Fibroblast of lung (primary cell): ENCODE data around the gene ORM2. TPM values are rescaled to one million over a fixed set of nuclear protein-coding genes. Genes with fewer than 3 reads are reported as not detected.

Source experiments
- DNase-seq, 2 donors: peaks; one replicate each; pipeline versions ENCODE4 v3.0.0 to v3.0.0-alpha.2; 2010; ENCODE audit warnings: low read depth in 2 of 2
- H2AFZ ChIP-seq: 2 replicates; pipeline ENCODE4 v1.5.1; 2012; ENCODE audit warnings: low read length, control low read depth, inconsistent platforms
- H3K27ac ChIP-seq: 2 replicates; pipeline ENCODE4 v1.5.1; 2011; ENCODE audit warnings: low read length, control low read depth; ENCODE audit not compliant: insufficient read depth
- H3K27me3 ChIP-seq: 2 replicates; pipeline ENCODE4 v1.5.1; 2011; ENCODE audit warnings: mild to moderate bottlenecking, low read length; ENCODE audit not compliant: control insufficient read depth, insufficient read depth
- H3K36me3 ChIP-seq: 2 replicates; pipeline ENCODE4 v1.5.1; 2011; ENCODE audit warnings: low read length; ENCODE audit not compliant: control insufficient read depth, insufficient read depth
- H3K4me1 ChIP-seq: 2 replicates; pipeline ENCODE4 v1.5.1; 2011; ENCODE audit warnings: low read length; ENCODE audit not compliant: control insufficient read depth, insufficient read depth; ENCODE audit errors: extremely low read depth
- H3K4me2 ChIP-seq: 2 replicates; pipeline ENCODE4 v1.5.1; 2011; ENCODE audit warnings: low read length, control low read depth; ENCODE audit not compliant: insufficient read depth; ENCODE audit errors: extremely low read depth
- H3K4me3 ChIP-seq, 4 experiments: fragments of 200-600 bp in 1 of 4; sonication (generic) in 1 of 4; replicated peaks in 1 of 4; 2 replicates each; pipeline ENCODE4 v1.5.1; 2011 to 2016; ENCODE audit warnings: low read length in 4 of 4, low read depth in 3 of 4, mild to moderate bottlenecking in 3 of 4, control low read depth in 2 of 4, inconsistent platforms in 1 of 4, mixed read lengths in 1 of 4; ENCODE audit not compliant: insufficient read depth in 1 of 4; ENCODE audit errors: control extremely low read depth in 1 of 4
- H3K79me2 ChIP-seq: 2 replicates; pipeline ENCODE4 v1.5.1; 2012; ENCODE audit warnings: mild to moderate bottlenecking, low read length, inconsistent platforms; ENCODE audit not compliant: control insufficient read depth, insufficient read depth
- H3K9ac ChIP-seq: 2 replicates; pipeline ENCODE4 v1.5.1; 2011; ENCODE audit warnings: mild to moderate bottlenecking, low read length, control low read depth; ENCODE audit not compliant: insufficient read depth
- H3K9me3 ChIP-seq: 2 replicates; pipeline ENCODE4 v1.5.1; 2012; ENCODE audit warnings: low read depth, low read length; ENCODE audit not compliant: control insufficient read depth, insufficient read depth
- H4K20me1 ChIP-seq: 2 replicates; pipeline ENCODE4 v1.5.1; 2011; ENCODE audit warnings: low read length; ENCODE audit not compliant: control insufficient read depth, insufficient read depth; ENCODE audit errors: extremely low read depth
- CTCF ChIP-seq, 2 donors: IDR thresholded peaks in 1 of 2; conservative IDR thresholded peaks in 1 of 2; 1 replicate in 1 of 2; 2 replicates in 1 of 2; pipeline ENCODE4 v1.5.1; 2011 to 2012; ENCODE audit warnings: low read length in 2 of 2, control low read depth in 1 of 2, inconsistent platforms in 1 of 2, low read depth in 1 of 2, mild to moderate bottlenecking in 1 of 2
- EZH2 ChIP-seq: IDR thresholded peaks from 2 replicates; pipeline ENCODE4 v1.5.1; 2012; ENCODE audit warnings: low read length, control low read depth, mild to moderate bottlenecking; ENCODE audit errors: missing control alignments
- polyA plus RNA-seq, 2 donors: library from polyadenylated mRNA; depleted of rRNA in 1 of 2; stranded (reverse) in 1 of 2; unstranded in 1 of 2; fragments of >200 nt; gene quantifications; 2 replicates each; pipeline ENCODE4 v1.2.1, GENCODE V29; 2011 to 2012; ENCODE audit warnings: missing spikeins in 1 of 2
- total RNA-seq: library from RNA; depleted of rRNA; stranded (reverse); fragments of >200 nt; gene quantifications from 2 replicates; pipeline ENCODE4 v1.2.1, GENCODE V29; 2014

ORM2 gene
- total and polyA plus RNA-seq, 2 donors (not counting 1 experiment from before 2014, with no cell fraction given): not detected

- Histone ChIP-seq H3K9ac (no peak overlapping the region), H3K36me3 (peaks cover 21% of the 10 kb centered on the region), H3K4me1 (no peaks in the 10 kb centered on the region), H3K4me2 (no peak overlapping the region), H4K20me1 (no peaks in the 10 kb centered on the region), H3K79me2 (no peaks in the 10 kb centered on the region), H3K27ac (no peak overlapping the region), H3K9me3 (no peaks in the 10 kb centered on the region), H2AFZ (no peak overlapping the region), H3K27me3 (no peaks in the 10 kb centered on the region), H3K4me3 (no peak overlapping the region)
- DNase-seq: no peak
- TF ChIP-seq EZH2 (no peak), CTCF (conservative IDR thresholded peaks at IDR 0.05 in 1 of 2, IDR thresholded peaks at IDR 0.05 in 1 of 2; ENCODE audit: low read depth in 1 of 2, low read length in 2 of 2) (no peak)
Measured at GRCh38 chr9:114357911-114358328, 28.3 kb downstream of the ORM2 start.

- no peak overlapping the region for H3K4me2 ChIP-seq
- TF ChIP-seq CTCF (conservative IDR thresholded peaks at IDR 0.05 in 1 of 2, IDR thresholded peaks at IDR 0.05 in 1 of 2; ENCODE audit: low read depth in 1 of 2, low read length in 2 of 2): no peak
- peaks cover 6% of the 10 kb centered on the region for H3K4me1 ChIP-seq
- no peak overlapping the region for H3K9ac ChIP-seq
- no peak overlapping the region for H3K27ac ChIP-seq
- DNase-seq: no peak
- no peak overlapping the region for H3K4me3 ChIP-seq
- H4K20me1 ChIP-seq: no peaks in the 10 kb centered on the region
- no peaks in the 10 kb centered on the region for H3K27me3 ChIP-seq
- no peak overlapping the region for H2AFZ ChIP-seq
- peaks cover 22% of the 10 kb centered on the region for H3K36me3 ChIP-seq
- H3K79me2 ChIP-seq: no peaks in the 10 kb centered on the region
- H3K9me3 ChIP-seq: no peaks in the 10 kb centered on the region
Measured at GRCh38 chr9:114359801-114360200, 30.1 kb downstream of the ORM2 start.

GRCh38 chr9:114361542-114361941 is 31.9 kb downstream of the ORM2 start:
- peaks cover 7% of the 10 kb centered on the region for H3K4me1 ChIP-seq
- TF ChIP-seq CTCF (conservative IDR thresholded peaks at IDR 0.05 in 1 of 2, IDR thresholded peaks at IDR 0.05 in 1 of 2; ENCODE audit: low read depth in 1 of 2, low read length in 2 of 2) (no peak), EZH2 (no peak)
- H3K4me2 ChIP-seq: no peak overlapping the region
- H3K36me3 ChIP-seq: peaks cover 22% of the 10 kb centered on the region
- no peak overlapping the region for H3K27ac ChIP-seq
- no peak overlapping the region for H2AFZ ChIP-seq
- no peaks in the 10 kb centered on the region for H3K27me3 ChIP-seq
- H3K9ac ChIP-seq: no peak overlapping the region
- no peak overlapping the region for H3K4me3 ChIP-seq
- DNase-seq: no peak
- no peaks in the 10 kb centered on the region for H3K9me3 ChIP-seq
- H3K79me2 ChIP-seq: no peaks in the 10 kb centered on the region
- H4K20me1 ChIP-seq: no peaks in the 10 kb centered on the region
